Muscle of leg (tissue), 11 donors: Measurements from ENCODE around the gene MAP2K7. TPM values are rescaled to one million over a fixed set of nuclear protein-coding genes. Genes with fewer than 3 reads are reported as not detected.
"Not testable (repeated sequence)": the region's sequence is repeated elsewhere in the genome, so short reads cannot be mapped to it uniquely, and the experiment has no call there.

Experiments
- DNase-seq: peaks from one replicate; pipeline ENCODE4 v3.0.0; 2013
- H3K27ac ChIP-seq: one replicate; pipeline ENCODE4 v1.5.1; 2013; ENCODE audit warnings: mild to moderate bottlenecking, low read length, control low read depth
- H3K27me3 ChIP-seq: one replicate; pipeline ENCODE4 v1.6.1; 2013; ENCODE audit warnings: low read length; ENCODE audit not compliant: control insufficient read depth, insufficient read depth
- H3K36me3 ChIP-seq: one replicate; pipeline ENCODE4 v1.6.1; 2013; ENCODE audit warnings: low read length; ENCODE audit not compliant: control insufficient read depth, insufficient read depth
- H3K4me1 ChIP-seq: one replicate; pipeline ENCODE4 v1.6.1; 2013; ENCODE audit warnings: low read length; ENCODE audit not compliant: control insufficient read depth, insufficient read depth
- H3K4me3 ChIP-seq: one replicate; pipeline ENCODE4 v1.5.1; 2013; ENCODE audit warnings: low read length, control low read depth
- H3K9me3 ChIP-seq: replicated peaks from 2 replicates; pipeline ENCODE4 v1.6.1; 2013; ENCODE audit warnings: low read depth, low read length; ENCODE audit not compliant: control insufficient read depth
- WGBS: methylation state at CpG from one replicate; pipeline ENCODE4 v1.1.5; 2013; ENCODE audit warnings: missing lambda C conversion rate; ENCODE audit not compliant: insufficient coverage; 5-methylcytosine and 5-hydroxymethylcytosine counted together
- polyA plus RNA-seq, 8 donors: library from polyadenylated mRNA; unstranded; fragments of 120-200 nt; gene quantifications; one replicate each; pipeline versions ENCODE4 v1.2.1 to v1.2.3, GENCODE V29; 2013; ENCODE audit warnings: inconsistent platforms in 1 of 8, low replicate concordance in 1 of 8; ENCODE audit not compliant: insufficient read length in 8 of 8, insufficient read depth in 1 of 8
- total RNA-seq: library from RNA; stranded (reverse); fragments of 120-200 nt; gene quantifications from one replicate; pipeline ENCODE4 v1.2.4, GENCODE V29; 2013

Gene MAP2K7
- total and polyA plus RNA-seq, 9 donors: 8.0 to 26.9 (median 23.1) TPM

- under 1% methylated on average over 56 of the region's 56 CpGs for WGBS
- Histone ChIP-seq H3K27ac (peak within 1 kb of the TSS; percentile 97), H3K4me1 (peaks cover 11% of the 10 kb centered on the region), H3K9me3 (no peaks in the 10 kb centered on the region), H3K27me3 (no peaks in the 10 kb centered on the region), H3K4me3 (peak within 1 kb of the TSS; percentile 74), H3K36me3 (peaks cover 30% of the 10 kb centered on the region)
- peak; percentile 100 for DNase-seq
Observed at GRCh38 chr19:7943444-7944176, 39.9 kb downstream of the MAP2K7 start, which contains the start of gene TIMM44. TSS of gene TIMM44 (minus strand) at chr19:7943666. CDS start at chr19:7943651, 15 bp downstream.

- H3K4me1 ChIP-seq: peaks cover 11% of the 10 kb centered on the region
- peak overlapping the region; percentile 69 for H3K4me3 ChIP-seq
- H3K36me3 ChIP-seq: peaks cover 25% of the 10 kb centered on the region
- DNase-seq: peak; percentile 97
- 17% methylated on average over 10 of the region's 18 CpGs for WGBS
- H3K9me3 ChIP-seq: no peaks in the 10 kb centered on the region
- H3K27ac ChIP-seq: peak overlapping the region; percentile 97
- no peaks in the 10 kb centered on the region for H3K27me3 ChIP-seq
Observed at GRCh38 chr19:7944177-7944761, 40.6 kb downstream of the MAP2K7 start.

- Histone ChIP-seq H3K4me3 (no peak overlapping the region), H3K4me1 (peaks cover 2% of the 10 kb centered on the region), H3K9me3 (no peaks in the 10 kb centered on the region), H3K27ac (no peak overlapping the region), H3K36me3 (no peaks in the 10 kb centered on the region), H3K27me3 (no peaks in the 10 kb centered on the region)
- DNase-seq: no peak
- 93% methylated on average over 2 of the region's 4 CpGs for WGBS
Observed at GRCh38 chr19:7947939-7948338, 44.3 kb downstream of the MAP2K7 start.

GRCh38 chr19:7953060-7953459 lies 49.4 kb downstream of the MAP2K7 start:
- WGBS: 31% methylated on average over 3 of the region's 3 CpGs

DNA sequence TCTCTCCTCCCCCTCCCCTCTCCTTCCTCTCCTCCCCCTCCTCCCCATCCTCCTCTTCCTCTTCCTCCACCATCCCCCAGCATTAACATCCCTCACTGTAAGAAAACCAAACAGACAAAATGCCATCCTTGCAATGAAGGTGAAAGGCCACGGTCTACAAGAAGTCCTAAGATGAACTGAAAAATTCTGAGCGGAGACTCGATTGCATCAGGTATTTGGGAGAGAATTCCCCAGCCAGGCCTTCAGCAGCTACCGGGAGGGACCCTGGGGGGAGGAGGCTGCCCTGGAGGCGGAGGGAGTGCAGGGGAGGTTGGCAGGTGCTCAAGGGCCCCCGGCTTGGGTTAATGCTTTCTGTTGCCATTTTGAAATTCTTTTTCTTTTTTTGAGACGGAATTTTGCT lies 49.9 kb downstream of the MAP2K7 start:
- no peak overlapping the region for H3K4me3 ChIP-seq
- no peaks in the 10 kb centered on the region for H3K4me1 ChIP-seq
- WGBS: 78% methylated on average over 6 of the region's 7 CpGs
- no peaks in the 10 kb centered on the region for H3K9me3 ChIP-seq
- DNase-seq: no peak
- H3K36me3 ChIP-seq: peaks cover 14% of the 10 kb centered on the region
- no peak overlapping the region for H3K27ac ChIP-seq
- no peaks in the 10 kb centered on the region for H3K27me3 ChIP-seq

More at GRCh38 chr19:7953060-7953459, 49.4 kb downstream of the MAP2K7 start:
- Histone ChIP-seq H3K4me3 (no peak overlapping the region), H3K27me3 (no peaks in the 10 kb centered on the region), H3K4me1 (no peaks in the 10 kb centered on the region), H3K27ac (no peak overlapping the region), H3K36me3 (peaks cover 10% of the 10 kb centered on the region), H3K9me3 (no peaks in the 10 kb centered on the region)
- no peak for DNase-seq

GRCh38 chr19:7955696-7956095 lies 52.0 kb downstream of the MAP2K7 start:
- no peaks in the 10 kb centered on the region for H3K9me3 ChIP-seq
- no peaks in the 10 kb centered on the region for H3K4me1 ChIP-seq
- H3K4me3 ChIP-seq: no peak overlapping the region
- no peak overlapping the region for H3K27ac ChIP-seq
- peaks cover 27% of the 10 kb centered on the region for H3K36me3 ChIP-seq
- 87% methylated on average over 7 of the region's 11 CpGs for WGBS
- DNase-seq: no peak
- H3K27me3 ChIP-seq: no peaks in the 10 kb centered on the region

GRCh38 chr19:7959211-7959610 lies 55.5 kb downstream of the MAP2K7 start:
- 94% methylated on average over 3 of the region's 6 CpGs for WGBS
- Histone ChIP-seq H3K36me3 (peaks cover 60% of the 10 kb centered on the region), H3K27ac (no peak overlapping the region), H3K9me3 (no peaks in the 10 kb centered on the region), H3K27me3 (no peaks in the 10 kb centered on the region), H3K4me3 (no peak overlapping the region), H3K4me1 (no peaks in the 10 kb centered on the region)
- no peak for DNase-seq

GRCh38 chr19:7961082-7961481 lies 57.4 kb downstream of the MAP2K7 start:
- not testable (repeated sequence) for H3K4me1 ChIP-seq, H3K4me3 ChIP-seq, H3K9me3 ChIP-seq, H3K27me3 ChIP-seq, DNase-seq, H3K27ac ChIP-seq
- H3K36me3 ChIP-seq: peaks cover 78% of the 10 kb centered on the region
- no CpG with 5 or more reads among the region's 4 CpGs for WGBS

DNA sequence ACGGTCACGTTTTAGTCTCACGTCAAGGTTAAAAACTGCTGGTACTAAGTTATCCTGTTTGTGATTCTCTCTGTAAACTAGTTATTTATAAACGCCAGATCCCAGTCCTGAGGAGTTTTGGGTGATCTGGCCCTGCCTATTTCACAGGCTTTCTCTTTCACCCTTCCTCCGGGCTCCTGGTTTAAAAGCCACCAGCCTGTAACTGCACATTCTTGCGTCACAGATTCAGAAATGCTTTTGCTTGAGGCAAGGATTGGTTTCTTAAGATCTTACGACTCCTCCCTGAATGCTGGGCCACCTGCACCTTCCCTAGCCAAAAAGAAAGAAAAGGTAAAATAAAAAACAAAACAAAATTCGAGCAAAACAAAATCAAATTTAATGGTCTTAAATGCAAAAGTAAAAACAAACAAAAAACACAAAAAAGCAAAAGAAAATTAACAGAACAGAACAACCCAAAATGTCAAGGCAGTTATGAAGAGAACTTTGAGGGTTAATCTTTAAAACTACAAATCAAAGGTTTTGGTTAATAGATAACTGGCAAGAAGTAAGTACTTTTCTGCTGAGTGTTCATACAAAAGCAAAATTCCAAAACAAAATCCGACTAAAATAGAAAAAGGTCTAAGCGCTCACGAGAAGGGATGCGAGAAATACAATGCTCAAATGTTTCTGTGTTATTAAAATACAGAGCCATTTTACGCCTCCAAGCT lies 58.4 kb downstream of the MAP2K7 start:
- Histone ChIP-seq H3K27me3 (no peaks in the 10 kb centered on the region), H3K36me3 (peaks cover 84% of the 10 kb centered on the region), H3K27ac (no peak overlapping the region), H3K4me3 (no peak overlapping the region), H3K4me1 (no peaks in the 10 kb centered on the region), H3K9me3 (no peaks in the 10 kb centered on the region)
- DNase-seq: no peak
- WGBS: 92% methylated on average over 8 of the region's 13 CpGs

- DNase-seq: no peak
- Histone ChIP-seq H3K27ac (no peak overlapping the region), H3K36me3 (peaks cover 87% of the 10 kb centered on the region), H3K9me3 (no peaks in the 10 kb centered on the region), H3K4me3 (no peak overlapping the region), H3K27me3 (no peaks in the 10 kb centered on the region), H3K4me1 (no peaks in the 10 kb centered on the region)
- 85% methylated on average over 16 of the region's 22 CpGs for WGBS
Observed at GRCh38 chr19:7962644-7963268, 59.1 kb downstream of the MAP2K7 start.
